Right atrium auricular region (tissue), 2 donors: ENCODE measurements around the gene MND1. TPM values are rescaled to one million over a fixed set of nuclear protein-coding genes. Genes with fewer than 3 reads are reported as not detected.

Experiments
- DNase-seq: peaks from one replicate; pipeline ENCODE4 v3.0.0-alpha.2; 2019; ENCODE audit warnings: low spot score
- H3K27ac ChIP-seq, 2 donors: fragments of 200-600 bp; sonication (generic); 1 replicate in 1 of 2; 2 replicates in 1 of 2; pipeline ENCODE4 v1.5.1; 2016 to 2019
- H3K27me3 ChIP-seq, 2 donors: fragments of 200-600 bp; sonication (generic); one replicate each; pipeline versions ENCODE4 v1.5.1 to v1.6.0; 2017 to 2019
- H3K36me3 ChIP-seq: fragments of 200-600 bp; sonication (generic); one replicate; pipeline ENCODE4 v1.5.1; 2016
- H3K4me1 ChIP-seq, 2 donors: fragments of 200-600 bp; sonication (generic); one replicate each; pipeline versions ENCODE4 v1.5.1 to v1.6.0; 2017 to 2019
- H3K4me3 ChIP-seq, 2 donors: fragments of 200-600 bp; sonication (generic); 1 replicate in 1 of 2; 2 replicates in 1 of 2; pipeline ENCODE4 v1.5.1; 2017 to 2019; ENCODE audit warnings: mild to moderate bottlenecking in 1 of 2, moderate library complexity in 1 of 2
- H3K9me3 ChIP-seq, 2 donors: fragments of 200-600 bp; sonication (generic); one replicate each; pipeline ENCODE4 v1.5.1; 2019
- CTCF ChIP-seq, 2 donors: fragments of 200-600 bp; sonication (generic); IDR thresholded peaks; one replicate each; pipeline ENCODE4 v1.5.1; 2019; ENCODE audit warnings: antibody characterized with exemption in 2 of 2
- total RNA-seq, 2 donors: library from RNA; depleted of rRNA; stranded (reverse); fragments of >200 nt; gene quantifications; one replicate each; pipeline ENCODE4 v1.1.0, GENCODE V29; 2016

The MND1 gene
- total RNA-seq, 2 donors from 2014 or later: not detected

GRCh38 chr4:153418558-153418957 lies 74.1 kb downstream of the MND1 start:
- H3K4me1 ChIP-seq: no peaks in the 10 kb centered on the region
- H3K36me3 ChIP-seq: no peaks in the 10 kb centered on the region
- no peaks in the 10 kb centered on the region for H3K9me3 ChIP-seq
- DNase-seq: no peak
- no peaks in the 10 kb centered on the region for H3K27me3 ChIP-seq
- no peak overlapping the region for H3K27ac ChIP-seq
- no peak for TF ChIP-seq CTCF (IDR thresholded peaks at IDR 0.05)
- no peak overlapping the region for H3K4me3 ChIP-seq

GRCh38 chr4:153419029-153419428 lies 74.5 kb downstream of the MND1 start:
- TF ChIP-seq CTCF (IDR thresholded peaks at IDR 0.05): no peak

GRCh38 chr4:153419673-153420278 lies 75.3 kb downstream of the MND1 start:
- no peak for DNase-seq
- Histone ChIP-seq H3K9me3 (no peaks in the 10 kb centered on the region), H3K27ac (no peak overlapping the region), H3K4me1 (no peaks in the 10 kb centered on the region), H3K4me3 (no peak overlapping the region), H3K36me3 (no peaks in the 10 kb centered on the region), H3K27me3 (no peaks in the 10 kb centered on the region)
- TF ChIP-seq CTCF (IDR thresholded peaks at IDR 0.05): no peak

More at GRCh38 chr4:153419029-153419428, 74.5 kb downstream of the MND1 start:
- no peak overlapping the region for H3K4me3 ChIP-seq
- H3K27me3 ChIP-seq: no peaks in the 10 kb centered on the region
- DNase-seq: no peak
- H3K27ac ChIP-seq: no peak overlapping the region
- no peaks in the 10 kb centered on the region for H3K36me3 ChIP-seq
- H3K9me3 ChIP-seq: no peaks in the 10 kb centered on the region
- no peaks in the 10 kb centered on the region for H3K4me1 ChIP-seq

- H3K9me3 ChIP-seq: no peaks in the 10 kb centered on the region
- no peak overlapping the region for H3K27ac ChIP-seq
- H3K4me3 ChIP-seq: no peak overlapping the region
- TF ChIP-seq CTCF (IDR thresholded peaks at IDR 0.05): no peak
- H3K36me3 ChIP-seq: no peaks in the 10 kb centered on the region
- no peaks in the 10 kb centered on the region for H3K4me1 ChIP-seq
- H3K27me3 ChIP-seq: no peaks in the 10 kb centered on the region
- no peak for DNase-seq
Measured at GRCh38 chr4:153420361-153420760, 75.9 kb downstream of the MND1 start.

GRCh38 chr4:153421941-153422340 lies 77.5 kb downstream of the MND1 start:
- TF ChIP-seq CTCF (IDR thresholded peaks at IDR 0.05): no peak
- DNase-seq: no peak
- Histone ChIP-seq H3K27ac (no peak overlapping the region), H3K27me3 (no peaks in the 10 kb centered on the region), H3K4me3 (no peak overlapping the region), H3K9me3 (no peaks in the 10 kb centered on the region), H3K4me1 (no peaks in the 10 kb centered on the region), H3K36me3 (no peaks in the 10 kb centered on the region)
